ENCODE results near the gene HAL. TPM values are rescaled to one million over a fixed set of nuclear protein-coding genes. Genes with fewer than 3 reads are reported as not detected.

HAL gene
- total and polyA plus RNA-seq, 2 of the 8 experiments (the other 6 are each of a cell fraction or from before 2014, with no cell fraction given): 0.12 to 0.17 TPM

GRCh38 chr12:96036765-96037455, 40.8 kb upstream of the HAL start (continued):
- TF ChIP-seq, protein P1, sequence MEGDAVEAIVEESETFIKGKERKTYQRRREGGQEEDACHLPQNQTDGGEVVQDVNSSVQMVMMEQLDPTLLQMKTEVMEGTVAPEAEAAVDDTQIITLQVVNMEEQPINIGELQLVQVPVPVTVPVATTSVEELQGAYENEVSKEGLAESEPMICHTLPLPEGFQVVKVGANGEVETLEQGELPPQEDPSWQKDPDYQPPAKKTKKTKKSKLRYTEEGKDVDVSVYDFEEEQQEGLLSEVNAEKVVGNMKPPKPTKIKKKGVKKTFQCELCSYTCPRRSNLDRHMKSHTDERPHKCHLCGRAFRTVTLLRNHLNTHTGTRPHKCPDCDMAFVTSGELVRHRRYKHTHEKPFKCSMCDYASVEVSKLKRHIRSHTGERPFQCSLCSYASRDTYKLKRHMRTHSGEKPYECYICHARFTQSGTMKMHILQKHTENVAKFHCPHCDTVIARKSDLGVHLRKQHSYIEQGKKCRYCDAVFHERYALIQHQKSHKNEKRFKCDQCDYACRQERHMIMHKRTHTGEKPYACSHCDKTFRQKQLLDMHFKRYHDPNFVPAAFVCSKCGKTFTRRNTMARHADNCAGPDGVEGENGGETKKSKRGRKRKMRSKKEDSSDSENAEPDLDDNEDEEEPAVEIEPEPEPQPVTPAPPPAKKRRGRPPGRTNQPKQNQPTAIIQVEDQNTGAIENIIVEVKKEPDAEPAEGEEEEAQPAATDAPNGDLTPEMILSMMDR (IDR thresholded peaks at IDR 0.05; ENCODE audit: control extremely low read depth in 1 of 3, insufficient read depth in 1 of 3, low read depth in 1 of 3, low read length in 3 of 3): no peak
- TF ChIP-seq HDAC2 (IDR thresholded peaks at IDR 0.05; ENCODE audit: borderline replicate concordance in 1 of 2, low read depth in 2 of 2, low read length in 2 of 2): no peak
- no peak for TF ChIP-seq TCF12 (IDR thresholded peaks at IDR 0.05; ENCODE audit: low read depth, low read length)
- no peak for TF ChIP-seq RAD21 (IDR thresholded peaks at IDR 0.05 in 1 of 2, conservative IDR thresholded peaks at IDR 0.05 in 1 of 2; ENCODE audit: low read depth in 2 of 2, low read length in 2 of 2)
- TF ChIP-seq ASH2L (IDR thresholded peaks at IDR 0.05; ENCODE audit: low read length): no peak
- TF ChIP-seq FOSL1 (IDR thresholded peaks at IDR 0.05; ENCODE audit: insufficient read depth, low read depth, low read length): no peak
